ENCODE results near the gene COL27A1.
A peak's percentile ranks its signal among the peaks of the same experiment; 100 is the strongest.

Gene COL27A1

GRCh38 chr9:114287763-114288192 is 132.4 kb downstream of the COL27A1 start:
- CTCF ChIA-PET = interaction anchor here (1.1 to 18.7 kb wide), 13 partner anchors 8 to 204 kb away, joined by 3 to 686 read pairs (median 6); partner anchors contain the start of gene COL27A1
- POLR2A ChIA-PET = interaction anchor here (0.5 to 1.1 kb wide), 2 partner anchors 39 to 130 kb away, joined by 3 read pairs; no protein-coding TSS in a partner anchor
- no peak for TF ChIP-seq CTCF (IDR thresholded peaks at IDR 0.05; ENCODE audit: insufficient read depth, low read length, missing control alignments)
- H3K4me3 ChIP-seq (ENCODE audit: low read depth, low read length) = no peak overlapping the region
- no peak for DNase-seq (ENCODE audit: low read depth, low spot score)

- TF ChIP-seq CTCF (IDR thresholded peaks at IDR 0.05; ENCODE audit: insufficient read depth, low read length, missing control alignments) = peak; percentile 21
- H3K4me3 ChIP-seq (ENCODE audit: low read depth, low read length) = no peak overlapping the region
- POLR2A ChIA-PET = interaction anchor here (0.5 to 1.1 kb wide), 2 partner anchors 40 to 130 kb away, joined by 3 read pairs; no protein-coding TSS in a partner anchor
- peak; percentile 51 for DNase-seq (ENCODE audit: low read depth, low spot score)
- CTCF ChIA-PET = interaction anchor here (1.1 to 18.7 kb wide), 14 partner anchors 9 to 205 kb away, joined by 3 to 686 read pairs (median 6); partner anchors contain the start of gene COL27A1
Measured at GRCh38 chr9:114288193-114289091, 133.1 kb downstream of the COL27A1 start.

GRCh38 chr9:114289106-114289505 is 133.8 kb downstream of the COL27A1 start:
- DNase-seq (ENCODE audit: low read depth, low spot score) = no peak
- CTCF ChIA-PET = interaction anchor here (1.2 to 18.7 kb wide), 14 partner anchors 8 to 206 kb away, joined by 3 to 686 read pairs (median 24); partner anchors contain the start of gene COL27A1
- H3K4me3 ChIP-seq (ENCODE audit: low read depth, low read length) = no peak overlapping the region
- TF ChIP-seq CTCF (IDR thresholded peaks at IDR 0.05; ENCODE audit: insufficient read depth, low read length, missing control alignments) = no peak
- POLR2A ChIA-PET = interaction anchor here (1.1 kb wide), 1 partner anchor 131 kb away, joined by 3 read pairs; no protein-coding TSS in a partner anchor

GRCh38 chr9:114289571-114290481 is 134.5 kb downstream of the COL27A1 start:
- TF ChIP-seq CTCF (IDR thresholded peaks at IDR 0.05; ENCODE audit: insufficient read depth, low read length, missing control alignments) = no peak
- CTCF ChIA-PET = interaction anchor here (0.9 to 18.7 kb wide), 36 partner anchors 9 to 552 kb away, joined by 3 to 686 read pairs (median 9); partner anchors contain the start of genes AMBP, COL27A1 and KIF12
- no peak for DNase-seq (ENCODE audit: low read depth, low spot score)
- no peak overlapping the region for H3K4me3 ChIP-seq (ENCODE audit: low read depth, low read length)
- POLR2A ChIA-PET = no interaction called here

GRCh38 chr9:114290561-114290986 is 135.2 kb downstream of the COL27A1 start:
- no peak for TF ChIP-seq CTCF (IDR thresholded peaks at IDR 0.05; ENCODE audit: insufficient read depth, low read length, missing control alignments)
- DNase-seq (ENCODE audit: low read depth, low spot score) = no peak
- CTCF ChIA-PET = interaction anchor here (0.9 to 18.7 kb wide), 64 partner anchors 9 to 553 kb away, joined by 3 to 686 read pairs (median 6); partner anchors contain the start of genes AMBP, COL27A1 and KIF12
- H3K4me3 ChIP-seq (ENCODE audit: low read depth, low read length) = no peak overlapping the region
- POLR2A ChIA-PET = interaction anchor here (1.0 to 1.1 kb wide), 2 partner anchors 26 to 183 kb away, joined by 3 to 7 read pairs; no protein-coding TSS in a partner anchor
